ENCODE results near the gene TOM1L2. TPM values are rescaled to one million over a fixed set of nuclear protein-coding genes. Genes with fewer than 3 reads are reported as not detected.

TOM1L2 gene
- total RNA-seq, 1 experiment from 2014 or later: 24.1 TPM

DNA sequence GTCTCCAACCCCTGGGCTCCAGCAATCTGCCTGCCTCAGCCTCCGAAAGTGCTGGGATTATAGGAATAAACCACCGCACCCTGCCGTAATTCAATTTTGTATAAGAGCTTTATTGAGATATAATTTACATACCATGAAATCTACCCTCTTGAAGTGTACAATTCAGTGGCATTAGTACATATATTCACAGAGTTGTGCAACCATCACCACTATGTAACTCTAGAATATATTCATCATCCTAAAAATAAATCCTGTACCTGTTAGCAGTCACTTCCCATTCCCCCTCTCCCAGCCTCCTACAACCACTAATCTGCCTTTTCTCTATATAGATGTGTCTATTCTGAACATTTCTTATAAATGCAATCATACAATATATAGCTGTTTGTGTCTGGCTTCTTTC is 26.1 kb downstream of the TOM1L2 start:
- peaks cover 43 to 44% of the 10 kb centered on the region in 2 experiments for H3K4me1 ChIP-seq (ENCODE audit: control insufficient read depth in 1 of 2, insufficient read depth in 2 of 2, low read length in 2 of 2)

DNA sequence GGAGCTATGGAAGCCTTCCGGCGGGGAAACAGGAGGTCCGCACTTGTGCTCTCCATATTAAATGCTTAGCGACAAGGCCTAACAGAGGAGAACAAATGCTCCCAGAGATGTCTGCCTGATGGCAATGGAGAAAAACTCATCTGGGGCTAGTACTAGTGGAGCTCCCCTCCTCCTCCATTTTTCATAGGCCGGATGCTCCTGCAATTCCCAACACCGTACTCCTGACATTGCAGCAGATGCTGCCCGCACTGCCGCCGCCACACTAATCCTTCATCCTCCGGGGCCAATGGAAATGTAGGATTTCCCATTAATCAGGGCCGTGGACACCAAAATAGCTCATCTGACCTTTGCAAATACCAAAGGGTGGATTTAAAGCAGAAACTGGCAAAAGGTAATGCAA is 27.5 kb downstream of the TOM1L2 start:
- Histone ChIP-seq H3K36me3 (ENCODE audit: control insufficient read depth in 1 of 2, insufficient read depth in 2 of 2, low read length in 2 of 2) (no peaks in the 10 kb centered on the region), H4K20me1 (ENCODE audit: insufficient read depth) (no peaks in the 10 kb centered on the region), H3K27ac (ENCODE audit: low read depth, low read length) (no peak overlapping the region), H2AFZ (ENCODE audit: low read depth, low read length, poor library complexity, severe bottlenecking) (no peak overlapping the region), H3K9me3 (ENCODE audit: control insufficient read depth in 1 of 2, insufficient read depth in 1 of 2, low read depth in 1 of 2, low read length in 2 of 2) (no peaks in the 10 kb centered on the region), H3K4me2 (ENCODE audit: low read length) (no peak overlapping the region), H3K79me2 (ENCODE audit: insufficient read depth, low read length) (no peaks in the 10 kb centered on the region), H3K9me2 (ENCODE audit: insufficient read depth) (no peaks in the 10 kb centered on the region), H3K9ac (ENCODE audit: low read length) (no peak overlapping the region), H3K27me3 (ENCODE audit: insufficient read depth, low read length) (no peaks in the 10 kb centered on the region), H3K4me3 (replicated peaks in 1 of 2; ENCODE audit: low read depth in 1 of 2, low read length in 2 of 2) (no peak overlapping the region), H3K4me1 (ENCODE audit: control insufficient read depth in 1 of 2, insufficient read depth in 2 of 2, low read length in 2 of 2) (peaks cover 46 to 47% of the 10 kb centered on the region in 2 experiments)
- DNase-seq (ENCODE audit: low read depth, low spot score) (no peak), ATAC-seq (no peak)
- TF ChIP-seq ZNF274 (IDR thresholded peaks at IDR 0.05; ENCODE audit: low read depth, low read length) (no peak), RAD21 (IDR thresholded peaks at IDR 0.05; ENCODE audit: low read depth) (no peak), TCF7L2 (IDR thresholded peaks at IDR 0.05; ENCODE audit: borderline replicate concordance, extremely low read depth, insufficient read depth, insufficient read length) (no peak), SRF (IDR thresholded peaks at IDR 0.05; ENCODE audit: low read depth) (no peak), YY1 (IDR thresholded peaks at IDR 0.05; ENCODE audit: extremely low read depth, insufficient replicate concordance, low read depth, low read length) (no peak), SP1 (IDR thresholded peaks at IDR 0.05; ENCODE audit: low read depth) (no peak)
- TF ChIP-seq, protein P1, sequence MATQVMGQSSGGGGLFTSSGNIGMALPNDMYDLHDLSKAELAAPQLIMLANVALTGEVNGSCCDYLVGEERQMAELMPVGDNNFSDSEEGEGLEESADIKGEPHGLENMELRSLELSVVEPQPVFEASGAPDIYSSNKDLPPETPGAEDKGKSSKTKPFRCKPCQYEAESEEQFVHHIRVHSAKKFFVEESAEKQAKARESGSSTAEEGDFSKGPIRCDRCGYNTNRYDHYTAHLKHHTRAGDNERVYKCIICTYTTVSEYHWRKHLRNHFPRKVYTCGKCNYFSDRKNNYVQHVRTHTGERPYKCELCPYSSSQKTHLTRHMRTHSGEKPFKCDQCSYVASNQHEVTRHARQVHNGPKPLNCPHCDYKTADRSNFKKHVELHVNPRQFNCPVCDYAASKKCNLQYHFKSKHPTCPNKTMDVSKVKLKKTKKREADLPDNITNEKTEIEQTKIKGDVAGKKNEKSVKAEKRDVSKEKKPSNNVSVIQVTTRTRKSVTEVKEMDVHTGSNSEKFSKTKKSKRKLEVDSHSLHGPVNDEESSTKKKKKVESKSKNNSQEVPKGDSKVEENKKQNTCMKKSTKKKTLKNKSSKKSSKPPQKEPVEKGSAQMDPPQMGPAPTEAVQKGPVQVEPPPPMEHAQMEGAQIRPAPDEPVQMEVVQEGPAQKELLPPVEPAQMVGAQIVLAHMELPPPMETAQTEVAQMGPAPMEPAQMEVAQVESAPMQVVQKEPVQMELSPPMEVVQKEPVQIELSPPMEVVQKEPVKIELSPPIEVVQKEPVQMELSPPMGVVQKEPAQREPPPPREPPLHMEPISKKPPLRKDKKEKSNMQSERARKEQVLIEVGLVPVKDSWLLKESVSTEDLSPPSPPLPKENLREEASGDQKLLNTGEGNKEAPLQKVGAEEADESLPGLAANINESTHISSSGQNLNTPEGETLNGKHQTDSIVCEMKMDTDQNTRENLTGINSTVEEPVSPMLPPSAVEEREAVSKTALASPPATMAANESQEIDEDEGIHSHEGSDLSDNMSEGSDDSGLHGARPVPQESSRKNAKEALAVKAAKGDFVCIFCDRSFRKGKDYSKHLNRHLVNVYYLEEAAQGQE (IDR thresholded peaks at IDR 0.05; ENCODE audit: low read depth): no peak
- TF ChIP-seq, protein P2, sequence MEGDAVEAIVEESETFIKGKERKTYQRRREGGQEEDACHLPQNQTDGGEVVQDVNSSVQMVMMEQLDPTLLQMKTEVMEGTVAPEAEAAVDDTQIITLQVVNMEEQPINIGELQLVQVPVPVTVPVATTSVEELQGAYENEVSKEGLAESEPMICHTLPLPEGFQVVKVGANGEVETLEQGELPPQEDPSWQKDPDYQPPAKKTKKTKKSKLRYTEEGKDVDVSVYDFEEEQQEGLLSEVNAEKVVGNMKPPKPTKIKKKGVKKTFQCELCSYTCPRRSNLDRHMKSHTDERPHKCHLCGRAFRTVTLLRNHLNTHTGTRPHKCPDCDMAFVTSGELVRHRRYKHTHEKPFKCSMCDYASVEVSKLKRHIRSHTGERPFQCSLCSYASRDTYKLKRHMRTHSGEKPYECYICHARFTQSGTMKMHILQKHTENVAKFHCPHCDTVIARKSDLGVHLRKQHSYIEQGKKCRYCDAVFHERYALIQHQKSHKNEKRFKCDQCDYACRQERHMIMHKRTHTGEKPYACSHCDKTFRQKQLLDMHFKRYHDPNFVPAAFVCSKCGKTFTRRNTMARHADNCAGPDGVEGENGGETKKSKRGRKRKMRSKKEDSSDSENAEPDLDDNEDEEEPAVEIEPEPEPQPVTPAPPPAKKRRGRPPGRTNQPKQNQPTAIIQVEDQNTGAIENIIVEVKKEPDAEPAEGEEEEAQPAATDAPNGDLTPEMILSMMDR (IDR thresholded peaks at IDR 0.05 in 2 of 3, conservative IDR thresholded peaks at IDR 0.05 in 1 of 3; ENCODE audit: borderline replicate concordance in 1 of 3, insufficient read depth in 1 of 3, low read depth in 2 of 3, low read length in 2 of 3): no peak
- ChIA-PET CTCF (interaction anchor here (1.8 kb wide), 1 partner anchor 14 kb away, joined by 4 read pairs; no protein-coding TSS in a partner anchor), POLR2A (interaction anchor here (0.7 to 1.0 kb wide), 2 partner anchors 8 to 14 kb away, joined by 3 read pairs; no protein-coding TSS in a partner anchor), RAD21 (ENCODE audit: low non-redundant PET in 1 of 2, low total read pairs in 2 of 2, uncharacterized antibody in 2 of 2, unreplicated experiment in 2 of 2) (no interaction called here)
- intact Hi-C loops (cut with micrococcal nuclease): no loop called here
- BruUV-seq (replicated peaks): no TSS peak

More for the DNA sequence above, 26.1 kb downstream of the TOM1L2 start:
- RAD21 ChIA-PET (ENCODE audit: low non-redundant PET in 1 of 2, low total read pairs in 2 of 2, uncharacterized antibody in 2 of 2, unreplicated experiment in 2 of 2): no interaction called here
- no peak for TF ChIP-seq RAD21 (IDR thresholded peaks at IDR 0.05; ENCODE audit: low read depth)
- Histone ChIP-seq H3K4me3 (replicated peaks in 1 of 2; ENCODE audit: low read depth in 1 of 2, low read length in 2 of 2) (no peak overlapping the region), H4K20me1 (ENCODE audit: insufficient read depth) (no peaks in the 10 kb centered on the region), H3K9ac (ENCODE audit: low read length) (no peak overlapping the region), H3K4me2 (ENCODE audit: low read length) (no peak overlapping the region), H2AFZ (ENCODE audit: low read depth, low read length, poor library complexity, severe bottlenecking) (no peak overlapping the region), H3K27me3 (ENCODE audit: insufficient read depth, low read length) (no peaks in the 10 kb centered on the region), H3K79me2 (ENCODE audit: insufficient read depth, low read length) (no peaks in the 10 kb centered on the region), H3K27ac (ENCODE audit: low read depth, low read length) (no peak overlapping the region), H3K9me3 (ENCODE audit: control insufficient read depth in 1 of 2, insufficient read depth in 1 of 2, low read depth in 1 of 2, low read length in 2 of 2) (no peaks in the 10 kb centered on the region), H3K36me3 (ENCODE audit: control insufficient read depth in 1 of 2, insufficient read depth in 2 of 2, low read length in 2 of 2) (no peaks in the 10 kb centered on the region), H3K9me2 (ENCODE audit: insufficient read depth) (no peaks in the 10 kb centered on the region)
- ATAC-seq: no peak
- POLR2A ChIA-PET: interaction anchor here (1.6 kb wide), 1 partner anchor 27 kb away, joined by 4 read pairs; the partner anchor contains the start of genes DRC3 and TOM1L2
- intact Hi-C loops (cut with micrococcal nuclease): no loop called here
- DNase-seq (ENCODE audit: low read depth, low spot score): no peak
- BruUV-seq (replicated peaks): no TSS peak
- CTCF ChIA-PET: interaction anchor here (1.4 to 1.8 kb wide), 2 partner anchors 13 to 27 kb away, joined by 4 read pairs; no protein-coding TSS in a partner anchor
